Measurements from ENCODE around the gene OTUD3.

Gene OTUD3

GRCh38 chr1:19942088-19942487, 59.9 kb downstream of the OTUD3 start:
- TF ChIP-seq CTCF (IDR thresholded peaks at IDR 0.05; ENCODE audit: control insufficient read depth, insufficient read depth, low read depth, low read length, missing control alignments), result no peak
- DNase-seq (ENCODE audit: low read depth), result no peak
- H3K4me3 ChIP-seq (ENCODE audit: control insufficient read depth, low read depth, low read length), result no peak overlapping the region

- no peak for DNase-seq (ENCODE audit: low read depth)
- H3K4me3 ChIP-seq (ENCODE audit: control insufficient read depth, low read depth, low read length), result no peak overlapping the region
- TF ChIP-seq CTCF (IDR thresholded peaks at IDR 0.05; ENCODE audit: control insufficient read depth, insufficient read depth, low read depth, low read length, missing control alignments), result no peak
Observed at GRCh38 chr1:19942657-19943056, 60.5 kb downstream of the OTUD3 start.

- no peak for TF ChIP-seq CTCF (IDR thresholded peaks at IDR 0.05; ENCODE audit: control insufficient read depth, insufficient read depth, low read depth, low read length, missing control alignments)
- no peak for DNase-seq (ENCODE audit: low read depth)
- no peak overlapping the region for H3K4me3 ChIP-seq (ENCODE audit: control insufficient read depth, low read depth, low read length)
Observed at GRCh38 chr1:19945914-19946313, 63.7 kb downstream of the OTUD3 start.

- DNase-seq (ENCODE audit: low read depth), result no peak
- TF ChIP-seq CTCF (IDR thresholded peaks at IDR 0.05; ENCODE audit: control insufficient read depth, insufficient read depth, low read depth, low read length, missing control alignments), result no peak
- H3K4me3 ChIP-seq (ENCODE audit: control insufficient read depth, low read depth, low read length), result no peak overlapping the region
Observed at GRCh38 chr1:19946331-19946751, 64.1 kb downstream of the OTUD3 start.

- H3K4me3 ChIP-seq (ENCODE audit: control insufficient read depth, low read depth, low read length), result no peak overlapping the region
- TF ChIP-seq CTCF (IDR thresholded peaks at IDR 0.05; ENCODE audit: control insufficient read depth, insufficient read depth, low read depth, low read length, missing control alignments), result no peak
Observed at GRCh38 chr1:19946971-19947370, 64.8 kb downstream of the OTUD3 start.

GRCh38 chr1:19949016-19949415, 66.8 kb downstream of the OTUD3 start:
- H3K4me3 ChIP-seq (ENCODE audit: control insufficient read depth, low read depth, low read length), result no peak overlapping the region
- peak; percentile 44 for DNase-seq (ENCODE audit: low read depth)

More at GRCh38 chr1:19946971-19947370, 64.8 kb downstream of the OTUD3 start:
- DNase-seq (ENCODE audit: low read depth), result no peak

More at GRCh38 chr1:19949016-19949415, 66.8 kb downstream of the OTUD3 start:
- TF ChIP-seq CTCF (IDR thresholded peaks at IDR 0.05; ENCODE audit: control insufficient read depth, insufficient read depth, low read depth, low read length, missing control alignments), result no peak
